ENCODE measurements around the gene DYNLRB1.

DNA sequence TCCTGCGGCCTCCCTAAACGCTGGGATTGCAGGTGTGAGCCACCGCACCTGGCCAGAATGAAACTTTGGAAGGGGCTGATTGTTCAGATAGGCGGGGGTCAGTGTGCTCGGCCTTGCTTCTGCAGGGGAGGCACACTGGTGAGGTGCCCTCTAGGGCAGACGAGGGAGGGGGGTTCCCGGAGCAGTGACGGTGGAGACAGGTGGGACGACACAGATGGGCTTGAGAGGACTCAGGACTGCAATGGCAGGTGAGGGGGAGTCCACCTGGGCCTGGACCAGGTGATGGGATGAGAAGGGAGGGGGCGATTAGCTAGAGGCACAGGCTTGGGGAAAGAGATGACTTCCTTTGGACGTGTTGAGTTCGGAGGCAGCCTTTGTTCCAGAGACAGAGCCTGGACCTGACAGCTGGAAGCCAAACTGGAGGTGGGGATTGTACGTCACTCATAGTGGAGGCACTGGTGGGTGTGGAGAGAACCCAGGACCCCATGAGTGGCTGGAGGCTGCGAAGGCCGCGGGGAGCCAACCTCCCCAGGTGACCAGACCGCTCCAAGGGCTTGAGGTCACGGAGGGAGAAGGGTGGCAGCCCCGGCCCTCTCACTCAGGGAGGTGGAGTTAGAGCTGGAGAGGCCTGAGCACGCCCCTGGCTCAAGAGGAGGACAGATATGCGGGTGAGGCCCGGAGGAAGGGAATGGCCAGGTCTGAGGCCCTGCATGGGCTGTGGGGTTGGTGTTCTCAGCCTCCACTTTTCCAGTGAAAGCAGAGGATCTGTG lies 31.8 kb downstream of the DYNLRB1 start:
- TF ChIP-seq CTCF (conservative IDR thresholded peaks at IDR 0.05; ENCODE audit: low read depth, low read length) (no peak), EZH2 (IDR thresholded peaks at IDR 0.05; ENCODE audit: low read length, unreplicated experiment) (no peak), EZH2phosphoT487 (IDR thresholded peaks at IDR 0.05; ENCODE audit: borderline replicate concordance, low read length) (no peak)
